Keratinocyte (primary cell): ENCODE results near the gene SRSF5. TPM values are rescaled to one million over a fixed set of nuclear protein-coding genes. Genes with fewer than 3 reads are reported as not detected.

Experiments
- DNase-seq: peaks from one replicate; pipeline ENCODE4 v3.0.0-alpha.2; 2011; ENCODE audit warnings: low read depth, missing footprints, low spot score
- FAIRE-seq: peaks from 2 replicates; lab custom pipeline; 2011; peaks lifted over from hg19 to GRCh38; lab: Jason Lieb, UNC
- H2AFZ ChIP-seq: 2 replicates; pipeline ENCODE4 v1.6.0; 2012; ENCODE audit warnings: low read length, control low read depth, inconsistent platforms; ENCODE audit not compliant: control insufficient read depth
- H3K27ac ChIP-seq: 2 replicates; pipeline ENCODE4 v1.5.1; 2011; ENCODE audit warnings: low read length; ENCODE audit not compliant: control insufficient read depth, insufficient read depth
- H3K27me3 ChIP-seq: 3 replicates; pipeline ENCODE4 v1.6.0; 2011; ENCODE audit warnings: low read length; ENCODE audit not compliant: control insufficient read depth, insufficient read depth; ENCODE audit errors: extremely low read depth
- H3K36me3 ChIP-seq, 2 experiments: 2 replicates in 1 of 2; 3 replicates in 1 of 2; pipeline ENCODE4 v1.5.1; 2011; ENCODE audit warnings: low read length in 2 of 2, mild to moderate bottlenecking in 1 of 2; ENCODE audit not compliant: control insufficient read depth in 2 of 2, insufficient read depth in 2 of 2; ENCODE audit errors: extremely low read depth in 1 of 2
- H3K4me1 ChIP-seq: 3 replicates; pipeline ENCODE4 v1.5.1; 2011; ENCODE audit warnings: low read length; ENCODE audit not compliant: control insufficient read depth, insufficient read depth; ENCODE audit errors: extremely low read depth
- H3K4me2 ChIP-seq: 3 replicates; pipeline ENCODE4 v1.6.0; 2011; ENCODE audit warnings: low read depth, low read length; ENCODE audit not compliant: control insufficient read depth, insufficient read depth; ENCODE audit errors: extremely low read depth
- H3K4me3 ChIP-seq, 3 experiments: fragments of 200-600 bp in 1 of 3; sonication (generic) in 1 of 3; 2 replicates in 2 of 3; 3 replicates in 1 of 3; pipeline ENCODE4 v1.5.1; 2011 to 2016; ENCODE audit warnings: low read length in 3 of 3, mild to moderate bottlenecking in 3 of 3, control low read depth in 2 of 3, inconsistent platforms in 1 of 3, low read depth in 1 of 3, mixed read lengths in 1 of 3, mixed run types in 1 of 3, moderate library complexity in 1 of 3; ENCODE audit not compliant: control insufficient read depth in 2 of 3, insufficient read depth in 2 of 3; ENCODE audit errors: extremely low read depth in 1 of 3
- H3K79me2 ChIP-seq: 2 replicates; pipeline ENCODE4 v1.6.0; 2012; ENCODE audit warnings: low read length; ENCODE audit not compliant: control insufficient read depth, insufficient read depth
- H3K9ac ChIP-seq: 3 replicates; pipeline ENCODE4 v1.6.0; 2011; ENCODE audit warnings: low read length; ENCODE audit not compliant: control insufficient read depth, insufficient read depth; ENCODE audit errors: extremely low read depth
- H3K9me1 ChIP-seq: 3 replicates; pipeline ENCODE4 v1.6.0; 2011; ENCODE audit warnings: low read length; ENCODE audit not compliant: control insufficient read depth, insufficient read depth; ENCODE audit errors: extremely low read depth
- H3K9me3 ChIP-seq: 2 replicates; pipeline ENCODE4 v1.5.1; 2012; ENCODE audit warnings: low read depth, low read length; ENCODE audit not compliant: control insufficient read depth
- H4K20me1 ChIP-seq: 3 replicates; pipeline ENCODE4 v1.6.0; 2011; ENCODE audit warnings: low read length; ENCODE audit not compliant: control insufficient read depth, insufficient read depth; ENCODE audit errors: extremely low read depth
- EZH2 ChIP-seq: IDR thresholded peaks from one replicate; pipeline ENCODE4 v1.6.1; 2012; ENCODE audit warnings: inconsistent platforms, mild to moderate bottlenecking, low read length, moderate library complexity
- dilution Hi-C: fragments of 300-500 bp; cut with MboI; formaldehyde crosslinking; loops from one replicate; pipeline ENCODE4 v1.7.0; 2020; ENCODE audit warnings: low sequenced_read_pairs; ENCODE audit not compliant: extremely low pct_ligation_motif_present
- polyA plus RNA-seq, 5 experiments: library from polyadenylated mRNA; depleted of rRNA in 3 of 5; stranded (reverse) in 3 of 5; stranded (forward) in 1 of 5; unstranded in 1 of 5; fragments of >200 nt; gene quantifications; 1 replicate in 1 of 5; 2 replicates in 3 of 5; 3 replicates in 1 of 5; pipeline versions ENCODE4 v1.2.1 to v1.2.3, GENCODE V29; 2011 to 2012; ENCODE audit warnings: missing spikeins in 2 of 5, low read depth in 1 of 5, low replicate concordance in 1 of 5
- TF ChIP-seq, protein P1 (sequence below), 3 experiments: IDR thresholded peaks in 1 of 3; conservative IDR thresholded peaks in 1 of 3; optimal IDR thresholded peaks in 1 of 3; 2 replicates in 2 of 3; 3 replicates in 1 of 3; pipeline versions ENCODE3 to v1.5.1; 2011; ENCODE audit warnings: low read length in 3 of 3, mild to moderate bottlenecking in 3 of 3, moderate library complexity in 2 of 3, control low read depth in 1 of 3, inconsistent platforms in 1 of 3; ENCODE audit not compliant: insufficient read depth in 2 of 3; ENCODE audit errors: extremely low read depth in 1 of 3

Gene SRSF5
- polyA plus RNA-seq, 1 donor (not counting 4 experiments of a cell fraction or from before 2014, with no cell fraction given): 292 TPM

GRCh38 chr14:69741055-69741454 lies 25.9 kb upstream of the SRSF5 start:
- DNase-seq (no peak), FAIRE-seq (peak; percentile 77)
- Histone ChIP-seq H3K4me3 (no peak overlapping the region), H3K36me3 (no peaks in the 10 kb centered on the region), H3K9ac (no peak overlapping the region), H3K9me3 (no peaks in the 10 kb centered on the region), H4K20me1 (no peaks in the 10 kb centered on the region), H3K4me2 (peak overlapping the region; percentile 45), H3K27ac (no peak overlapping the region), H3K79me2 (no peaks in the 10 kb centered on the region), H3K27me3 (no peaks in the 10 kb centered on the region), H3K9me1 (no peaks in the 10 kb centered on the region), H3K4me1 (peaks cover 16% of the 10 kb centered on the region), H2AFZ (no peak overlapping the region)
- dilution Hi-C loops: no loop called here
- TF ChIP-seq, protein P1, sequence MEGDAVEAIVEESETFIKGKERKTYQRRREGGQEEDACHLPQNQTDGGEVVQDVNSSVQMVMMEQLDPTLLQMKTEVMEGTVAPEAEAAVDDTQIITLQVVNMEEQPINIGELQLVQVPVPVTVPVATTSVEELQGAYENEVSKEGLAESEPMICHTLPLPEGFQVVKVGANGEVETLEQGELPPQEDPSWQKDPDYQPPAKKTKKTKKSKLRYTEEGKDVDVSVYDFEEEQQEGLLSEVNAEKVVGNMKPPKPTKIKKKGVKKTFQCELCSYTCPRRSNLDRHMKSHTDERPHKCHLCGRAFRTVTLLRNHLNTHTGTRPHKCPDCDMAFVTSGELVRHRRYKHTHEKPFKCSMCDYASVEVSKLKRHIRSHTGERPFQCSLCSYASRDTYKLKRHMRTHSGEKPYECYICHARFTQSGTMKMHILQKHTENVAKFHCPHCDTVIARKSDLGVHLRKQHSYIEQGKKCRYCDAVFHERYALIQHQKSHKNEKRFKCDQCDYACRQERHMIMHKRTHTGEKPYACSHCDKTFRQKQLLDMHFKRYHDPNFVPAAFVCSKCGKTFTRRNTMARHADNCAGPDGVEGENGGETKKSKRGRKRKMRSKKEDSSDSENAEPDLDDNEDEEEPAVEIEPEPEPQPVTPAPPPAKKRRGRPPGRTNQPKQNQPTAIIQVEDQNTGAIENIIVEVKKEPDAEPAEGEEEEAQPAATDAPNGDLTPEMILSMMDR (optimal IDR thresholded peaks at IDR 0.05 in 1 of 3, IDR thresholded peaks at IDR 0.05 in 1 of 3, conservative IDR thresholded peaks at IDR 0.05 in 1 of 3; ENCODE audit: extremely low read depth in 1 of 3, insufficient read depth in 2 of 3, low read length in 3 of 3): no peak
- TF ChIP-seq EZH2: no peak

DNA sequence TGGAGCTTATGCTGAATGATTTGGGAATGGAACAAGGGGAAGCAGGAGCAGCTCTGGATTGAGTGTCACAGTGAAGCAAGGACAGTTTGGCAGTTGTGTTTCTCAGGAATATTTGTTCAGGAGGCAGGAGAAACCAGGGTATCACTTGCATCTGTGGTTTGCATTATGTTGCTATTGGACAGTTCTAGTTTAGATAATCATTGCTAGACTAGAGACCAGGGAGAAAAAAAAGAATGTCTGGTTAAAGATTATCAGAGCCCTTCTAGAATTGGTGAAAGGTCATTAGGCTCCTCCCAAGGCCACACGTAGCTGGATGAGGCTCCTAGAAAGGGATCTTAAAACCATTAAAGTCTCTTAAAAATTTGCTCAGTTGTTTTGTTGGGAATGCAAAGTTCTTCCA lies 17.0 kb upstream of the SRSF5 start:
- Histone ChIP-seq H3K4me2 (no peak overlapping the region), H2AFZ (no peak overlapping the region), H3K36me3 (no peaks in the 10 kb centered on the region), H3K79me2 (no peaks in the 10 kb centered on the region), H3K9me1 (no peaks in the 10 kb centered on the region), H4K20me1 (no peaks in the 10 kb centered on the region), H3K27me3 (no peaks in the 10 kb centered on the region), H3K4me1 (no peaks in the 10 kb centered on the region), H3K4me3 (no peak overlapping the region), H3K9ac (no peak overlapping the region), H3K9me3 (no peaks in the 10 kb centered on the region), H3K27ac (no peak overlapping the region)
- TF ChIP-seq EZH2: no peak
- TF ChIP-seq, protein P1 (optimal IDR thresholded peaks at IDR 0.05 in 1 of 3, IDR thresholded peaks at IDR 0.05 in 1 of 3, conservative IDR thresholded peaks at IDR 0.05 in 1 of 3; ENCODE audit: extremely low read depth in 1 of 3, insufficient read depth in 2 of 3, low read length in 3 of 3): no peak
- DNase-seq: no peak
- dilution Hi-C loops: no loop called here
- no peak for FAIRE-seq
